Activated gamma-delta T cell treated with Interleukin-2 at 50 U/mL for 16 hours (primary cell): Measurements from ENCODE around the gene TBL3.

Source experiments
- DNase-seq: peaks from one replicate; pipeline ENCODE4 v3.0.0-alpha.2; 2020

Gene TBL3

GRCh38 chr16:2023092-2024031, 51.5 kb downstream of the TBL3 start:
- DNase-seq = peak; percentile 97

- DNase-seq = no peak
Observed at GRCh38 chr16:2024032-2024420, 52.2 kb downstream of the TBL3 start.

GRCh38 chr16:2025251-2025650, 53.4 kb downstream of the TBL3 start:
- no peak for DNase-seq

GRCh38 chr16:2025878-2026460, 54.1 kb downstream of the TBL3 start:
- no peak for DNase-seq

- no peak for DNase-seq
Observed at GRCh38 chr16:2026461-2027023, 54.7 kb downstream of the TBL3 start, which contains the start of gene NHERF2. Gene NHERF2, plus strand, starts transcription at chr16:2026902. Its CDS starts 104 bp downstream, at chr16:2027006.

GRCh38 chr16:2027024-2028010, 55.5 kb downstream of the TBL3 start:
- DNase-seq = no peak

- DNase-seq = no peak
Observed at GRCh38 chr16:2028146-2028545, 56.3 kb downstream of the TBL3 start.

GRCh38 chr16:2028620-2029220, 56.9 kb downstream of the TBL3 start:
- no peak for DNase-seq

- DNase-seq = no peak
Observed at GRCh38 chr16:2029350-2029749, 57.5 kb downstream of the TBL3 start.

GRCh38 chr16:2030036-2030435, 58.2 kb downstream of the TBL3 start:
- no peak for DNase-seq

GRCh38 chr16:2031081-2031577, 59.3 kb downstream of the TBL3 start:
- DNase-seq = no peak
